ENCODE results near the gene GET4.
"Not testable (repeated sequence)": the region's sequence is repeated elsewhere in the genome, so short reads cannot be mapped to it uniquely, and the experiment has no call there.

GET4 gene

DNA sequence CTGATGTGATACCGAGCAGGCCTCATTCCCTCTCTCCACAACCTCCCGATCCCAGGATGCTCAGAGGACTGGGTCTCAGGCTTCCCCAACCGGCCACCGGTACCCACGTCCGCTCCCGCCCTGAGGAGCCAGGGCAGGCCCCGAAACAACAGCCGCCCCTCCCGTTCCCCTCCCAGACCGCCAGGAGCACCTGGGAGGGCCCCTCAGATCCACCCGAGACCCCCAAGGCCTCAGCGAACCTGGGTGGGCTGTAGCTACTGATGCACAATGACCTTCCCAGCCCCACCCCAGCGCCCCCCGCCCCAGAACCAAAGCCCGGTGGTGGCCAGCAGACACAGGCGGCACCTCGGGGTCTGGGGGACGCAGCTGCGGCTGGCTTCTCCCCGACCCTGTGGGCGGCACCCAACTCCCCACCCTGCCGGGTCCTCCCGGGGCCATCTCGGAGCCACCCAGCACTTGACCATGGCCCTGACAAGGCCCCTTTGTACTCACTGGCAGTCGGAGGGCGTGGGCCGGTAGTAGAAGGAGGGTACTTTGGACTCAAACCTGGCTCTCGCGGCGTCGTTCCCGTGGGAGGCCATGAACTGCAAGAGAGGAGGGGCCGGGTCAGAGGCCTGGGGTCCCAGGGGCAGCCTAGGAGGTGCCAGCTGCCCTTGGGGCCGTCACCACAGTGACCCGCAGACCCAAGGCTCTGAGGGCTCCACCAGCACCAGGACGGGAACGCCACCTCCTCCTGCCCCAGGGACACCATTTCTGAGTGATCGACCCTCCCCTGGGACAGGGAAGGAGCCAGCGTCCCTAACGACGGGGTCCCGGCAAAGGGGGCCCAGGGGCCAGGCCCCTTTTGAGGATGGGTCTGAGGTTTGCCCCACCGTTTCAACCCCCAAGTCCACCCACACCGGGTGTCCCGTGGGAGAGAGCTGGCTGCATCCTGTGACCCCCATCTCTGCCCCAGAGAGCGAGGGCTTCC lies 50.0 kb downstream of the GET4 start:
- no peak for DNase-seq (ENCODE audit: low read depth in 2 of 3, low spot score in 1 of 3)

DNA sequence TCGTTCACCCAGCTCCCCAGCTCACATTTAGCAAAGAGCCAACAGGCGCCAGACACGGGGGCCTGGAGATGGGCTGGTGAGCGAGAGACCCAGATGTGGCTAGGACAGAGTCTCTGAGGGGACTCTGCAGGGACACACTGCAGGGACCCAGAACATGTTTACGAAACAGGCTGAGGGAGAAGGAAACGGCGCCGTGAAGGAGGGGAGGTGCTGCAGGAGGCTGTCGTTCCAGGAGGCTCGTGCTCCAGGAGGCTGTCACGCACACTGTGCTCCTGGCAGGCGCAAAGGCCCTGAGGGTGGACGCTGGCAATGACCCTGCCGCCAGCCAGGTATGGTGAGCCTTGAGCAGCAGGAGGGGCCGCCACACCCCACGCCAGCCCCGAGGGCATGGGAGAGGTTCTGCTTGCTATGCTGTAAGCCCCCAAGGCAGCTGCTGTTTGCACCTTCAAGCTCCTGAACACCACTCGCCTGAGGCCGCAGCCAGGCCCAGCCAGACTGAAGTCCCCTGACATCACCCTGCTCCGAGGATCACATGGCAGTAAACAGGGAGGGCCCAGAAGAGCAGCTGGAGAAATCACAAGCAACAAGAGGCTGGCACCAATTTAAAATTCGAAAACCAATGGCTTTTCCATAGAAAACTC lies 50.8 kb downstream of the GET4 start:
- no peak for DNase-seq (ENCODE audit: low read depth in 2 of 3, low spot score in 1 of 3)

DNA sequence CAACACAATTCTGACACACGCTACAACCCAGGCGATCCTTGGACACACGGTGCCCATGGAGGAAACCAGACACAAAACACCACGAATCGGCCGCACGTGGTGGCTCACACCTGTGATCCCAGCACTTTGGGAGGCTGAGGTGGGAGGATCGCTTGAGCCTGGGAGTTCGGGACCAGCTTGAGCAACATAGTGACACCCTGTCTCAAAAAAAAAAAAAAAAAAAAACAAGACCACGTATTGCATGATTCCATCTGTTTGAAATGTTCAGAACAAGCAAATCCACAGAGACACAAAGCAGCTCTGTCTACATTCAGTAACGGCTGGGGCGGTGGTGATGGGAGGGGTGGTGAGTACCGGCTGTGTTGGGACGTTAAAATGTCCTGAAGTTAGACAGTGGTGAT lies 53.0 kb downstream of the GET4 start:
- no peak for DNase-seq (ENCODE audit: low read depth in 2 of 3, low spot score in 1 of 3)

DNA sequence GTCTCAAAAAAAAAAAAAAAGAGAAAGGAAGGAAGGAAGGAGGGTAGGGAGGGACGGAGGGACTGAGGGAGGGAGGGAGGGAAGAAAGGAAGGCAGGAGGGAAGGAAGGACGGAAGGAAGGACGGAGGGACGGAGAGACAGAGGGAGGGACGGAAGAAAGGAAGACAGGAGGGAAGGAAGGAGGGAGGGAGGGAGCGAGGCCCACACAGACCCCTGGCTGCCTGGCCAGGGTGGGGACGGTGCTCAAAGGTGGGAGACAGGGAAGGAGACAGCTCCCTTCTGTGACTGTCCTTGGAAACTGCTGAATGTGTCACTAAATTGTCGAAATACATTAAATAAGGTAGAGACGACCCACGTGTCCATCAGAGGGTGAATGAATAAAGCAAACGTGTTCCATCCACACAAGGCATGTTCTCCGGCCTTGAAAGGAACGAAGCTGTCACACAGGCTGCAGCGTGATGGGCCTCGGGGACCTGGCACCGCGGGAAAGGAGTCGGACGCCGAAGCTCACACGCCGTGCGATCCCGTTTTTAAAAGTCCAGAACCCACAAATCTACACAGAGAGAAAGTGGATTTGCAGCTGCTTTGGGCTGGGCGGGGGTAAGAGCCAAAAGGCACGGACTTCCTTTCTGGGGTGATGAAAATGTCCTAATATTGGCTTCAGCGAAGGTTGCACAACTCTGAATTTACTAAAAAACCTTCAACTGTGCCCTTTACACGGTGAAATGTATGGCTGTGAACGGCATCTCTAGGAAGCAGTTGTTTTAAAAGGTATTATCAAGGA lies 54.8 kb downstream of the GET4 start:
- DNase-seq (ENCODE audit: low read depth in 2 of 3, low spot score in 1 of 3), result no peak

DNA sequence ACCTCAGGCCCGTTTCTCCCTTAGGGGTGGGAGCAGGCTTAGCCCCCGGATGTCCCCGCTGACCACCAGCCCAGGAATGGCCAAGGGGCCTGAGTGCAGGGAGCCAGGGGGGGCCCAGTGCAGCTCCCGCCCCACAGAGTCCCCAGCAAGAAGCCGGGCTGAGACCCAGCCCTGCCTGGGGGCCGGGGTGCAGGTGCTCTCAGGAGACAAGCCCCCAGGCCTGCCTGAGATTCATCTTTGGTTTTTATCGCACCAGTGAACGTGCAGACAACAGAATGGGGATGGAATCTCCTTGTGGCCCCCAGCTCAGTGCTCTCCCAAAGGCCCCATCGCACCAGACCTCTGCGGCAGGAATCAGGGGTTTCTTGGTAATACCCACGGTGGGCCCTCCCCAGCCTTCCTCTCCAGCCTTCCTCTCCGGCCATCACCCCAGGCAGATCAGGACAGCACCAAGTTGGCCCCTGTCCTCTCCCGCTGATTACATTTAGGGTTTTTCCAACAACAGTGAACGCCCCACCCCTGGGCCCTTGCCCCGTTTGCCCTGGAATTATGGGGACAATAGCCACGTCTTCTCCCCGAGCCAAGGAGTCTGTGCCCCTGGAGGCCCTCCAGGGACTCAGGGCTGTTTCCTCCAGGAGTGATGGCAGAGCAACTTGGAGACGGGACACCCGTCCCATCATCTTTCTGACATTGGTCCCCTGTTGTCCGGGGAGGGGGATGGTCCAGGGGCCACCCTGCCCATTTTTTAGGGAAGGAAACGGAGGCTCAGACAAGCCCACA lies 55.7 kb downstream of the GET4 start:
- DNase-seq (ENCODE audit: low read depth in 2 of 3, low spot score in 1 of 3), result no peak

DNA sequence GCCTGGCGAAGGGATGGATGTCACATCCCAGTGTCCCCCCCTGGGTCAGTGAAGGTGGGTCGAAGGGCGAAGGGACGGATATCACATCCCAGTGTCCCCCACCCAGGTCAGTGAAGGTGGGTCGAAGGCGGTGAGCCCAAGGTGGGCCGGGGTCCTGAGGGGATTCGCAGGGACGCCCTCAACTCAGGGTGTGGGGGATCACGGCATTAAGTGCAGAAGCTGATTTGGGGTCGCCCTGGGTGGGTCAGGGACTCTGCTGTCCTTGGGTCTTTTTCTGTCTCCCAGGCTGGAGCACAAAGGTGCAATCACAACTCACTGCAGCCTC lies 56.3 kb downstream of the GET4 start:
- DNase-seq (ENCODE audit: low read depth in 2 of 3, low spot score in 1 of 3), result no peak

DNA sequence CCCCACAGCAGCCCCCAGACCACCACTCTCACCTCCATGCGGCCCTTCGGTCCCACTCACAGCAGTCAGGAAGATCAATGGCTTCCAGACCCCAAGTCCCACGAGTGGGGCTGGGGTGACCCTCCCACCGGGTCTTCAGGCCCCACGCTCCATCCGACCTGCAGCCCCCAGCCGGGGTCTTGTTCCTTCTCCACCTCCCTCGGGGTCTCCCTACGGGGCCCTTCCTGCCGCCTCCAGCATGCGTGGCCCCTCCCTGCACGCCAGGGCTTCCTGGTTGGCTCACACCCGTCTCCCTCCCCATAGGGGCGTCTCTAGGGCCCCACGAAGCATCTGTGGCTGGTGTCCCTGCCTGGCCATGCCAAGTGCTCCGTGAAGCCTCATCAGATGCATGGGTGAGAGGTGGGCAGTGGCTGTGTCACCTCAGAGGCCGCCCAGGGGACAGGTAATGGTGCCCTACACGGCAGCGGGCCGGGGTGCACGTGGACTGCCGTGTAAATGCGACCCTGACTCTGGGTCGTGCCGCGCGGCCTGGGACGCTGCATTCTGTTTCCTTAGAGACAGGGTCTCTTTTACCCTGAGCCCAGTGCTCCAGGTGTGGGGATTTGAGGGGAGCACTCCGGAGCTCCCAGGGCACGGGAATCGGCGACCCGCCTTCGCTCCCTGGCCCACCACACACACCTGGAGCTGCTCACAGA lies 58.3 kb downstream of the GET4 start:
- DNase-seq (ENCODE audit: low read depth in 2 of 3, low spot score in 1 of 3), result no peak

DNA sequence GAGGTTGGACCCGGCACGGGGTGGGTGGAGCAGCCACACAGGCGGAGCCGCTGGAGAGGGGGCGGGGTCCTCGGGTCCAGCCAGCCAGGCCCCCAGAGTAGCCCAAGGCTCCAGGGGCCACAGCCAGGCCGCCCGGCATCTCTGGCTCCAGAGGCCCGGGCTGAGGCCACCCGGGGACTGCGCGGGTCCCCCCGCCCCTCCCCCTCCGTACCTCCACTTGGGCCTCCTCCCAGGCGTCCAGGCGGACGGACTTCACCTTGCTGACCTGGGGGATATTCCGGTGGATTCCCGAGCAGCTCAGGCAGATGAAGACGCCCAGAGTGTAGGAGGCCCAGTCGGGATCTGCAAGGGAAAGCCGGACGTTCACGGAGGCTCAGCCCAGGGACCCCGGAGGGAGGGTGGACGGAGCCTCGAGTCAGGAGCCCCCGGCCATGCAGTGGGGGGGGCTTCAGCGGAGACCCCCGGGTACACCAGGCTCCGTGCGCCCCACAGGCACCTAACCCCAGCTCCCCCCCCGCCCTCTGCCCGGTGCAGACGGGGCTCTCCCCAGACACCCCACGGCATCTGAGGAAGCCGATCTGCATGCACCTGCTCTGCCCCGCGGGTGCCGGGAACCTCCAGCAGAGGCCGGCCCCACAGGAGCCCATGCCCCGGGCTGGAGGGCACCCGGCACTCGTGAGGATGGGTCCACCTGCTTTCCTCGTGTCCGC lies 59.0 kb downstream of the GET4 start:
- DNase-seq (ENCODE audit: low read depth in 2 of 3, low spot score in 1 of 3), result no peak

DNA sequence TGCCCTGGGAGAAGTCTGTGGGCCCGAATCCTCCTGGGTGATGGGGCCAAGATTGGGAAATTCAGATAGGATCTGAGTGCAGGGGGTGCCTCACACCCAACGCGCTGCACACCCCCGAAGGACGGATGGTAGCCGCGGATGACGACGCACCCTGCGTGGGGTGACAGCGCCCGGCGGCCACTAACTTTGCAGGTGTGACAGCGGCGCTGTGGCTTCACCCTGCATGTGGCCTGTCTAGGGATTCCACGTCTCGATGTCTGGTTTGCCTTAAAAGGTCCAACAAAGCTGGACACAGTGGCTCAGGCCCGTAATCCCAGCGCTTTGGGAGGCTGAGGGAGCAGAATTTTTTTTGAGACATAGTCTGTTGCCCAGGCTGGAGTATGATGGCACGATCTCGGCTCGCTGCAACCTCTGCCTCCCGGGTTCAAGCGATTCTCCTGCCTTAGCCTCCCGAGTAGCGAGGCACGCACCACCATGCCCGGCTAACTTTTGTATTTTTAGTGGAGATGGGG lies 59.6 kb downstream of the GET4 start:
- no peak for DNase-seq (ENCODE audit: low read depth in 2 of 3, low spot score in 1 of 3)

DNA sequence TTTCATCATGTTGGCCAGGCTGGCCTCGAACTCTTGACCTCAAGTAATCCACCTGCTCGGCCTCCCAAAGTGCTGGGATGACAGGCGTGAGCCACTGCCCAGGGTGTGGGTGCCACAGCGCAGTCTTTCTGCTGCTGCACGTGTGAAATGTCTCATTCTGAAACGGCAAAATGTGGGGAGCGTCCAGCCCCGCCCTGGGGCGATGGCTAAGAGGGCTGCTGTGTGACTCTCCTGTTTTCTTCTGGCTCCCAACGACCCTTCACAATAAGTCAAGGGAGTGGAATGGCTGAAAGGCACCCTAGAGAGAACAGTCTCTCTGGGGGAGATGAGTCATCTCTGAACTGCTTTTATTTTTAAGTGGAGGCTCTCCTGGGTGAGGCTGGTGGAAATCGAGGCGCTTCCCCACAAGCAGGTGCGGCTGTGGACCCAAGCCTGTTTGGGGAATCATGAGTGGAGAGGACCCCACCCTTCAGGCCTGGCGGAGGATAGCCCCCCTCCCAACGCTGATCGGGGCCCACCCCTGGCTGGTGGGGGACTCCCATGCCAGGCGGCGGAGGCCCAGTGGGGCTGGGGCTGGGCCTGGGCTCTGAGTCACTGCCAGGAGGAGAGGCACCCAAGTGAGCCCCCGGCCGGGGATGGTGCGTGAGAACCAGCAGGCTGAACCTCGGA lies 60.2 kb downstream of the GET4 start:
- peak in 2 of 3 donors; percentile 27 to 50 for DNase-seq (ENCODE audit: low read depth in 2 of 3, low spot score in 1 of 3)

DNA sequence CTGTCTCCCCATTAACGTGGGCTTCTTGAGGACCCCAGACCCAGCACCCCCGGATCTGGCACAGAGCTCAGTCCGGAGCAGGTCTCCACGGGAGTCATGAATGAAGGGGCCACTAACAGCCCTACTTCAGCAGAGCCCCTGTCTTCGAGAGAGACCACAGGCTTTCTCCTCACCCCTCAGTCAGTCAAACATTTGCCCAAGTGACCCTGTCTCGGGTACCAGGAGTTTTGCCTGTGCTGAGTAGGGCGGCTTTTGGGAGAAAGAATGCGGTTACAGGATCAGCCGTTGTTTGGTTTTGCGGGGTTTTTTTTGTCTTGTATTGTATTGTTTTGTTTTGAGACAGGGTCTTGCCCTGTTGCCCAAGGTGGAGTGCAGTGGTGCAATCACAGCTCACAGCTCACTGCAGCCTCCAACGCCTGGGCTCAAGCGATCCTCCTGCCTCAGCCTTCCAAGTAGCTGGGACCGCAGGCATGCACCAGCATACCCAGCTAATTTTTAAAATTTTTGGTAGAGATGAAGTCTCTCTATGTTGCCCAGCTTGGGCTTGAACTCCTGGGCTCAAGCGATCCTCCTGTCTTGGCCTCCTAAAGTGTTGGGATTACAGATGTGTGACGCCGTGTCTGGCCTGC lies 61.6 kb downstream of the GET4 start:
- no peak for DNase-seq (ENCODE audit: low read depth in 2 of 3, low spot score in 1 of 3)

DNA sequence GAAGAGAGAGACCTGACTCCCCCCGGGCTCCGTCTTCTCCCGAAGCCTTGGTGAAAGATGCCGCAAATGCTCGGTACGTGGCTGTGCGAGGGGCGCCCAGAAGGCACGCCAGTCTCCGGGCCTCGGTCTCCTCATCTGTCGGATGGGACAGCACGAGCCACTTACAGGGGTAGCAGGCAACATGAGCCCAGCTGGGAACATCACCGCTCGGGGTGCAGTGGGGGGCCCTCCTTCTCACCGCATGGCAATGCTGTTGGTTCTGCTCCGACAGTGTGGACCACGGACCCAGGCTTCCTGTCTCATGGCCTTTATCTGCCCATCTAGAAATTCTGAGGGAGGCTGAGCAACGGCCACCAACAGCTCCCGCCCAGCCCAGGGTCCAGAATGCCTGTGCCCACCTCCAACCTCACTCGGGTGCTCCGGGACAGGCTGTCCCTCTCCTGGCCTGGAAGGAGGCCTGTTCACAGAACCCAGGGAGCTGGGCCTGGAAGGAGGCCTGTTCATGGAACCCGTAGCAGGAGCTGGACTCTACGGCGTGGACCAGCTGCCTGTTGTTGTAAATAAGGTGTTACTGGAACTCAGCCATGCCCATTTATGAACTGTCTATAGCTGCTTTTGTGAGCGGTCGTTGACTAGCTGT lies 62.3 kb downstream of the GET4 start:
- no peak for DNase-seq (ENCODE audit: low read depth in 2 of 3, low spot score in 1 of 3)

DNA sequence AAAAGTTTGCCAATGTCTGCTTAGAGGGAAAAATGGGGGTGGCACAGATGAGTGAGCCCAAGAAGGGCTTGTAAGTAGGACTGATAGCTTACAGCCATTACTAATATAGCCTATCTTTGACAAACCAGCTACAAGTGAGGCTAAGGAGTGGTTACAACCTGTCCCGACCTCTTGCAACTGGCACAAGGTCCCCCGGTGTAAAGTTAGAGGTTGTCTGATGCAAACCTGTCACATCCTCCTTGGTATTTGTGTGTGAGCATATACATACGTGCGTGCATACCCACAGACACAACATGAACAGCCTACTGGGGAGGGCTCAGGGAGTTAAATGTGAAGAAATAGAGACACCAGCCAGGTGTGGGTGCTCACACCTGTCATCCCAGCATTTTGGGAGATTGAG lies 63.5 kb downstream of the GET4 start:
- DNase-seq (ENCODE audit: low read depth in 2 of 3, low spot score in 1 of 3), result no peak

DNA sequence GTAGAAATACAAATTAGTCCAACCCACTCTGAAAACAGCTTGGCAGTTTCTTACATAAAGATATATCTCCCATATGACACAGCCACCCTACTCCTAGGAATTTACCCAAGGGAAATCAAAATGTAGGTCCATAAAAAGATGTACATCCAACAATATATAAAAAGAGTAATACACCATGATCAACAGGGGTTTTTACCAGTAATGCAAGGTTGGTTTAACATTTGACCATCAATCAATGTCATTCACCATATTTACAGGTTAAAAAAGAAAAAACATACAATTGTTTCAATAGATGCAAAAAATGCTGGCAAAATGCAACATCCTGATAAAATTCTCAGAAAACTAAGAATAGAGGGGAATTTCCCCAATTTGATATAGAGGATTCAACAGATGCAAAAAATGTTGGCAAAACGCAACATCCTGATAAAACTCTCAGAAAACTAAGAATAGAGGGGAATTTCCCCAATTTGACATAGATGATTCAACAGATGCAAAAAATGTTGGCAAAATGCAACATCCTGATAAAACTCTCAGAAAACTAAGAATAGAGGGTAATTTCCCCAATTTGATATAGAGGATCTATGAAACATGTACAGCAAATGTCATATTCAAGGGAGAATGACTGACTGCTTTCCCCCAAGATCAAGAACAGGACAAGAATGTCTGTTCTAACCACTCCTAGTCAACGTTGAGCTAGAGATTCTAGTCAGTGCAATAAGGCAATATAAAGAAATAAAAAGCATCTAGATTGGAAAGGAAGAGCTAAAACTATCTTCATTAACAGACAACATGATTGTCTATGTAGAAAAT lies 64.5 kb downstream of the GET4 start:
- no peak for DNase-seq (ENCODE audit: low read depth in 2 of 3, low spot score in 1 of 3)

DNA sequence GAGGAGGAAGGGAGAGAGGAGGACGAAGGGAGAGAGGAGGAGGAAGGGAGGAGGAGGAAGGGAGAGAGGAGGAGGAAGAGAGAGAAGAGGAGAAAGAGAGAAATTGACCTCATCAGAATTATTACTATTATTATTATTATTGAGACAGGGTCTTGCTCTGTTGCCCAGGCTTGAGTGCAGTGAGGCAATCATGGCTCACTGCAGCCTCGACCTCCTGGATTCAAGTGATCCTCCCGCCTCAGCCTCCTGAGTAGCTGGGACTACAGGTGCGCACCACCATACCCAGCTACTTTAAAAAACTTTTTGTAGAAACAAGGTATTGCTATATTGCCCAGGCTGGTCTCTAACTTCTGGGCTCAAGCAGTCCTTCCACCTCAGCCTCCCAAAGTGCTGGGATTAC lies 67.4 kb downstream of the GET4 start:
- DNase-seq (ENCODE audit: low read depth in 2 of 3, low spot score in 1 of 3), result not testable (repeated sequence)

DNA sequence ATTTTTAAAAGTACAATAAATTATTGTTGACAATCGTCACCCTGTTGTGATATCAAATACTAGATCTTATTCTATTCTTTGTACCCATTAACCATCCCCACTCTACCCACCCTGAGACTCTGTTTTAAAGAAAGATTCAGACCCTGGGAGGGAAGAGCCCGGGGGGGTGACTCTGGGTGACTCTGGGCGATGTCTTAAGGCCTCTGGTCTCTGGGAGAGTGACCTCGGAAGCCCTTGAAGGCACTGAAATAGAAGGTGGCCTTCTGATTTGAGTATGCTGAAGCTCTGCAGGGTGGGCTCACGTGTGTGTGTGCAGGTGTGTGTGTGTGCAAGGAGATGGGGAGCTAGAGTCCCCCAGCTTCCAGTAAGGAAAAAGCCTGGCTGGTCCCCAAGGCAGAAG lies 68.4 kb downstream of the GET4 start:
- no peak for DNase-seq (ENCODE audit: low read depth in 2 of 3, low spot score in 1 of 3)

DNA sequence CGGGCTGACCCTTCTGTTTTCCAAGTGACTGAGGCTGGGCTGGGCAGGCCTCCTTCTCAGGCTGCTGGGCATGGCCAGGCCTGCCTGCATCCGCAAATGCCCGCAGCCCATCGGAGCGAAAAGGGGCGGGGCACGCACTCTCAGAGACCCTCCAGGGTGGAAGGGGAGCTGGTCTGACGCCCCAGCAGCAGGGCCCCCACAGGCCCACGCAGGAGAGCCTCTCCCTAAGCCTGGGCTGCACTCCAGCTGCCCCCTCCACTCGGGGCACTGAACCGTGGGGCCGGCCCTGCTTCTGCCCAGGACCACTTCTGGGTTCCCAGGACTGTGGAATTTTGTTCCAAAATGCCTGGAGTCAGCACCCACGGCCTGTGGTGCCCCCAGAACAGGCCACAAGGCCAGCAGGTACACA lies 68.8 kb downstream of the GET4 start:
- no peak for DNase-seq (ENCODE audit: low read depth in 2 of 3, low spot score in 1 of 3)

Measured in stimulated activated CD4-positive, alpha-beta T cell treated with anti-CD3 and anti-CD28 coated beads, Interleukin-12 subunit alpha, Interleukin-12 subunit beta, amount 100 ng/mL, for 48 hours (primary cell).